GM23248 (cell line): ENCODE measurements around the gene MVD.

ENCODE experiments used
- EZH2 ChIP-seq: fragments of 200-600 bp; sonication (generic); IDR thresholded peaks from 2 replicates; pipeline ENCODE4 v1.6.1; 2018; ENCODE audit warnings: antibody characterized with exemption, mild to moderate bottlenecking; ENCODE audit not compliant: insufficient read depth, poor library complexity, severe bottlenecking
- EZH2phosphoT487 ChIP-seq: fragments of 200-600 bp; sonication (generic); IDR thresholded peaks from 2 replicates; pipeline ENCODE4 v1.6.1; 2018; ENCODE audit warnings: antibody characterized with exemption, moderate library complexity, mild to moderate bottlenecking, low read depth; ENCODE audit not compliant: insufficient read depth

DNA sequence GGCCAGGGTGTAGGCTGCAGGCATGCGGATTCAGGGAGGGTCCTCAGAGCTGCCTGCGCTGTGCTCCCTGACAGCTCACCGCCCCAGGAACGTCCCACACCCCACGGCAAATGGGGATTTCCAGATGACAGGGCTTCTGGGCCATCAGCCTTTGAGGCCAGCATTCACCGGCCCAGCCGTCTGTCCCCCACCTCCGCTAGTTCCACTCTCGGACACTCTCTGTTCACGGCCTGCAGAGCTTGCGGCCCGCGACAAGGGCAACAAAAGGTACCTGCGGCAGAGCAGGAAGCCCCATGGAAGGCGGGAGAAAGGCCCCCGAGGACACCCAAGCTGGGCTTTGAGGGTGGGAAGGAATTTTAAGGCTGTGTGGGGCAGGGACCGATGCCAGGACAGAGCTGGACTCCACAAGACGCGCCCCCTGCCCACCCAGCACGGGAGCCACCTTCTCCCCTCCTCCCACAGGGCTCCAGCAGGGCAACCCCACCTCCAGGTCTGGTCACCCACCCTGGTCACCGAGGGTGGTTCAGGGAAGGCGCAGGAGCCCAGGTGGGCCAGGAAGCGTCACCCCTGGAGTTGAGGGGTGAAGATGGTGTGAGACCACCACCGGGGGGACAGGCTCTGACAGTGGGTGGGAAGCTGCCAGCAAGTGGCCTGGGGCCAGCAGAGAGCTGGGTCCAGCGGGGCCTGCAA lies 6.5 kb downstream of the MVD start:
- TF ChIP-seq EZH2phosphoT487 = no peak
- no peak for TF ChIP-seq EZH2
